Measurements from ENCODE around the gene VRK1.
A peak's percentile ranks its signal among the peaks of the same experiment; 100 is the strongest.

VRK1 gene

GRCh38 chr14:96792591-96792990 is 4.6 kb upstream of the VRK1 start:
- no peak for DNase-seq

- no peak for DNase-seq
These were observed 3.6 kb upstream of the VRK1 start for GRCh38 chr14:96793547-96793946.

GRCh38 chr14:96795109-96795828 is 1.9 kb upstream of the VRK1 start:
- DNase-seq, result no peak

GRCh38 chr14:96797582-96798349 is 584 bp downstream of the VRK1 start:
- DNase-seq, result peak in 3 of 4 experiments; percentile 15 to 26 (median 19)

GRCh38 chr14:96798956-96799355 is 1.8 kb downstream of the VRK1 start:
- no peak for DNase-seq

GRCh38 chr14:96799489-96800054 is 2.4 kb downstream of the VRK1 start:
- no peak for DNase-seq

GRCh38 chr14:96801931-96802330 is 4.7 kb downstream of the VRK1 start:
- no peak for DNase-seq

- no peak for DNase-seq
These were observed 5.8 kb downstream of the VRK1 start for GRCh38 chr14:96802963-96803362.

GRCh38 chr14:96803958-96804357 is 6.8 kb downstream of the VRK1 start:
- no peak for DNase-seq

GRCh38 chr14:96804895-96805294 is 7.7 kb downstream of the VRK1 start:
- DNase-seq, result no peak

- no peak for DNase-seq
These were observed 8.8 kb downstream of the VRK1 start for GRCh38 chr14:96805956-96806355.

GRCh38 chr14:96806836-96807235 is 9.7 kb downstream of the VRK1 start:
- no peak for DNase-seq

GRCh38 chr14:96808619-96809406 is 11.6 kb downstream of the VRK1 start:
- no peak for DNase-seq

GRCh38 chr14:96811265-96811664 is 14.1 kb downstream of the VRK1 start:
- no peak for DNase-seq

- DNase-seq, result no peak
These were observed 14.9 kb downstream of the VRK1 start for GRCh38 chr14:96811985-96812667.

- DNase-seq, result no peak
These were observed 19.1 kb downstream of the VRK1 start for GRCh38 chr14:96816281-96816680.

GRCh38 chr14:96817750-96818666 is 20.8 kb downstream of the VRK1 start:
- DNase-seq, result no peak

- DNase-seq, result no peak
These were observed 24.3 kb downstream of the VRK1 start for GRCh38 chr14:96821501-96821900.

- DNase-seq, result no peak
These were observed 26.5 kb downstream of the VRK1 start for GRCh38 chr14:96823652-96824051.

- DNase-seq, result no peak
These were observed 27.1 kb downstream of the VRK1 start for GRCh38 chr14:96824283-96824682.

GRCh38 chr14:96826818-96827217 is 29.6 kb downstream of the VRK1 start:
- DNase-seq, result no peak

GRCh38 chr14:96827290-96827689 is 30.1 kb downstream of the VRK1 start:
- no peak for DNase-seq
